Gastrocnemius medialis (tissue), 4 donors: ENCODE measurements around the gene NSRP1. TPM values are rescaled to one million over a fixed set of nuclear protein-coding genes. Genes with fewer than 3 reads are reported as not detected.

Source experiments
- ATAC-seq, 2 donors: fragments of 150-250 bp; one replicate each; pipeline ENCODE4 v1.9.1; 2016
- DNase-seq, 2 donors: peaks; one replicate each; pipeline ENCODE4 v3.0.0-alpha.2; 2019
- H3K27ac ChIP-seq, 4 donors: fragments of 200-600 bp; sonication (generic); 1 replicate in 1 of 4; 2 replicates in 3 of 4; pipeline ENCODE4 v1.5.1; 2016 to 2018; ENCODE audit warnings: mild to moderate bottlenecking in 2 of 4, moderate library complexity in 1 of 4
- H3K27me3 ChIP-seq, 3 donors: fragments of 200-600 bp; sonication (generic) in 2 of 3; 1 replicate in 1 of 3; 2 replicates in 2 of 3; pipeline versions ENCODE4 v1.5.1 to v1.6.0; 2016 to 2019; ENCODE audit warnings: mild to moderate bottlenecking in 1 of 3, moderate library complexity in 1 of 3
- H3K36me3 ChIP-seq, 2 donors: fragments of 200-600 bp; sonication (generic) in 1 of 2; one replicate each; pipeline ENCODE4 v1.5.1; 2017 to 2018
- H3K4me1 ChIP-seq, 2 donors: fragments of 200-600 bp; sonication (generic) in 1 of 2; one replicate each; pipeline ENCODE4 v1.5.1; 2016 to 2017; ENCODE audit warnings: mild to moderate bottlenecking in 2 of 2
- H3K4me3 ChIP-seq, 4 donors: fragments of 200-600 bp; sonication (generic) in 3 of 4; 1 replicate in 1 of 4; 2 replicates in 3 of 4; pipeline ENCODE4 v1.5.1; 2016 to 2019; ENCODE audit warnings: mild to moderate bottlenecking in 2 of 4
- H3K9me3 ChIP-seq, 3 donors: fragments of 200-600 bp; sonication (generic) in 2 of 3; 1 replicate in 1 of 3; 2 replicates in 2 of 3; pipeline ENCODE4 v1.5.1; 2016 to 2019
- POLR2A ChIP-seq, 2 donors: fragments of 450-650 bp; IDR thresholded peaks; one replicate each; pipeline ENCODE4 v1.6.1; 2017; ENCODE audit warnings: antibody characterized with exemption in 2 of 2, mild to moderate bottlenecking in 2 of 2, moderate library complexity in 2 of 2
- in situ Hi-C, 4 donors: fragments of 200-750 bp; cut with MboI; loops; one replicate each; pipeline versions ENCODE4 v1.15.0 to v1.8.0; 2017; ENCODE audit warnings: low sequenced_read_pairs in 4 of 4
- intact Hi-C: fragments of 100-400 bp; cut with DNase I; formaldehyde crosslinking; loops from one replicate; pipeline ENCODE4 v1.15.1; 2023; ENCODE audit warnings: low total_unique reads
- microRNA counts, 2 donors: library from miRNA; unstranded; fragments of <30 nt; microRNA quantifications; one replicate each; lab custom pipeline; 2016
- microRNA-seq, 2 donors: library from miRNA; unstranded; fragments of <30 nt; microRNA quantifications; one replicate each; pipeline ENCODE4, GENCODE V29; 2016; ENCODE audit warnings: borderline replicate concordance in 2 of 2
- total RNA-seq, 4 donors: library from RNA; depleted of rRNA; stranded (reverse); fragments of >200 nt; gene quantifications; one replicate each; pipeline versions ENCODE4 v1.1.0 to v1.2.3, GENCODE V29; 2016
- TF ChIP-seq, protein P1 (sequence below), 5 experiments: fragments of 450-650 bp in 3 of 5; fragments of 200-600 bp in 2 of 5; sonication (generic) in 2 of 5; IDR thresholded peaks in 4 of 5; conservative IDR thresholded peaks in 1 of 5; 1 replicate in 4 of 5; 2 replicates in 1 of 5; pipeline ENCODE4 v1.5.1; 2016 to 2019; ENCODE audit warnings: antibody characterized with exemption in 5 of 5, mild to moderate bottlenecking in 3 of 5, moderate library complexity in 3 of 5

NSRP1 gene
- total RNA-seq, 4 donors from 2014 or later: 7.4 to 13.3 (median 11.0) TPM

DNA sequence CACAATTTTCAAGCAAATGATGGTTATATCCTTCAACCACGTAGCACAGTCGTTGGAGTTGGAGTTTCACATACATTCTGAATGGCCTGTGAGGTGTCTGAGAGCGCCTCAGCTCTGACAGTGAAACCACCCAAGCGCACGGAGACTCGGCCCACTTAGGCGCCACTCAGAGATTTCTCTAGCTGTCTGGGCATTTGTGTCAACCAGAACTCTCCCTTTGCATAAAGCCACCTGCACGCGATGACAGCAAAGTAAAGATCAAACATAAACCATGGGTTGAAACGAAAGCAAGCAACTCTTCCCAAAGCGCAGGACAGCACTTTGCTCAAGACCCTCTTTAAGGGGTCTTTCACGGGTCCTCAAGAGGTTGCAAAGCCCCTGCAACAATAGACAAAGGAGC lies 118.3 kb downstream of the NSRP1 start:
- Histone ChIP-seq H3K27me3 (peaks cover 43 to 58% (median 47%) of the 10 kb centered on the region in 3 donors), H3K36me3 (no peaks in the 10 kb centered on the region), H3K4me3 (peak overlapping the region; percentile 39 to 52 (median 43)), H3K27ac (no peak overlapping the region), H3K4me1 (peaks cover 14% of the 10 kb centered on the region in 2 donors), H3K9me3 (no peaks in the 10 kb centered on the region)
- no peak for DNase-seq
- TF ChIP-seq POLR2A (IDR thresholded peaks at IDR 0.05): no peak
- TF ChIP-seq, protein P1, sequence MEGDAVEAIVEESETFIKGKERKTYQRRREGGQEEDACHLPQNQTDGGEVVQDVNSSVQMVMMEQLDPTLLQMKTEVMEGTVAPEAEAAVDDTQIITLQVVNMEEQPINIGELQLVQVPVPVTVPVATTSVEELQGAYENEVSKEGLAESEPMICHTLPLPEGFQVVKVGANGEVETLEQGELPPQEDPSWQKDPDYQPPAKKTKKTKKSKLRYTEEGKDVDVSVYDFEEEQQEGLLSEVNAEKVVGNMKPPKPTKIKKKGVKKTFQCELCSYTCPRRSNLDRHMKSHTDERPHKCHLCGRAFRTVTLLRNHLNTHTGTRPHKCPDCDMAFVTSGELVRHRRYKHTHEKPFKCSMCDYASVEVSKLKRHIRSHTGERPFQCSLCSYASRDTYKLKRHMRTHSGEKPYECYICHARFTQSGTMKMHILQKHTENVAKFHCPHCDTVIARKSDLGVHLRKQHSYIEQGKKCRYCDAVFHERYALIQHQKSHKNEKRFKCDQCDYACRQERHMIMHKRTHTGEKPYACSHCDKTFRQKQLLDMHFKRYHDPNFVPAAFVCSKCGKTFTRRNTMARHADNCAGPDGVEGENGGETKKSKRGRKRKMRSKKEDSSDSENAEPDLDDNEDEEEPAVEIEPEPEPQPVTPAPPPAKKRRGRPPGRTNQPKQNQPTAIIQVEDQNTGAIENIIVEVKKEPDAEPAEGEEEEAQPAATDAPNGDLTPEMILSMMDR (IDR thresholded peaks at IDR 0.05 in 4 of 5, conservative IDR thresholded peaks at IDR 0.05 in 1 of 5): no peak
- ATAC-seq: no peak
- in situ Hi-C loops: no loop called here
- intact Hi-C loops: loop anchor here (10.0 kb wide), 1 partner anchor 130 kb away; no protein-coding TSS in a partner anchor

DNA sequence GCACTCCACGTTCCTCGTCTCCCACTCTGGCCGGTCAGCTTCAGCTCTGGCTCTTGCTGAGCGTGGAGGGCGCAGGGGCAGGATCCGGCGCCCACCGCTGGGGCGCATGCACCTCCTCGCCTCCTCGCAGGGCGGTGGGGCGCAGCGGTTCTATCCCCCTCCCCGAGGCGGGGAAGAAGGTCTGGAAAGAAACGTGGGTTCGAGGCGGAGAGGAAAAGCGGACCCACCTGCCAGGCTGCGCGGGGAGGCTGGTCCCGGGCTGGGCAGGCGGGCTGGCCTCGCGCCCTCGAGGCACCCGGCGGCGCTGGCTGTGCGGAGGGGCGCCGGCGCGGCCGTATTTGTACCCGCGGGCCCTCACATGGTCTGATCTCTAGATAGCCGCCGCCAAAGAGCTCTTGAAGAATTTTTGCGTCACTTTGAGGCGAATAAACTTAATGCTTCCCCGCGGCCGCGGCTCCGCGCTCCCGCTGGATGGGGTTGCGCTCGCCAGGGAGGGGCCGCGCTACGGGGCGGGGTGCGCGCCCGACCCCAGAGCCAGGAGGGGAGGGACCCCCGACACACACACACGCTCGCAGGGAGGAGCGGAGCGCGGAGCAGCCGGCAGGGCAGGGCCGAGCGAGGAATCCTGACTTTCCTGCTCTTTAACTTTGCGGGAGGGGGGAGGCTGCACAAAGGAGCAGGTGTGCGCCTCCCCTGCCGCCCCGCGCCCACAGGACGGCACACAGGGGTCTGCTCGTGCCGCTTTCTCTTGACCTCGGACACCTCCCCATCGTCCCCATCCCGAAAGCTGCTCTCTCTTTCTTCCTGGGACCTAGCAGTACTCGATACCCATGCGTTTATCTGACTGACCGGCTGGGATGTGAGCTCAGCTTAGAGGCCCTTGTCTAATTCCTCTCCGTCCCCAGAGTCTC lies 119.0 kb downstream of the NSRP1 start, which contains the start of gene SLC6A4:
TSS of gene SLC6A4 (minus strand) at position 312 of the 911 bp plus-strand sequence. CDS start 13,739 bp downstream, outside the sequence.
- intact Hi-C loops: loop anchor here (10.0 kb wide), 1 partner anchor 131 kb away; no protein-coding TSS in a partner anchor
- no peaks in the 10 kb centered on the region for H3K9me3 ChIP-seq
- in situ Hi-C loops: no loop called here
- peaks cover 43 to 58% (median 48%) of the 10 kb centered on the region in 3 donors for H3K27me3 ChIP-seq
- no peak for ATAC-seq
- DNase-seq: no peak
- H3K27ac ChIP-seq: no peak within 1 kb of the TSS
- no peaks in the 10 kb centered on the region for H3K36me3 ChIP-seq
- H3K4me1 ChIP-seq: peaks cover 14% of the 10 kb centered on the region in 2 donors
- TF ChIP-seq, protein P1 (IDR thresholded peaks at IDR 0.05 in 4 of 5, conservative IDR thresholded peaks at IDR 0.05 in 1 of 5): no peak
- TF ChIP-seq POLR2A (IDR thresholded peaks at IDR 0.05): no peak
- H3K4me3 ChIP-seq: peak within 1 kb of the TSS; percentile 39 to 52 (median 43)

MicroRNAs encoded within 50 kb of the gene (microRNA counts, 767-probe panel; counts per million panel counts)
- 356 to 448 counts per million in 2 donors for microRNA hsa-miR-3184-5p (lab: Ali Mortazavi, UCI)
- microRNA hsa-miR-423-3p (lab: Ali Mortazavi, UCI): 356 to 448 counts per million in 2 donors
- microRNA hsa-miR-423-5p (lab: Ali Mortazavi, UCI): 6,235 to 7,291 counts per million in 2 donors

Small RNAs within 50 kb of the gene (microRNA-seq; reads per million reads assigned to microRNA genes)
- gene MIR423: 0 reads per million in 2 donors

Other genes starting within 250 kb of the NSRP1 start
- 100 to 1,000 TPM; 140 to 241 (median 172) TPM for gene SSH2, start 186.6 kb upstream of the NSRP1 start, total RNA-seq
- under 1 TPM in 2 of 4 donors, not detected in 2; 0.04 to 0.36 TPM for gene EFCAB5, start 175.2 kb upstream of the NSRP1 start, total RNA-seq
- under 1 TPM in 2 of 4 donors, not detected in 2; 0.35 to 0.46 TPM for gene SLC6A4, start 118.9 kb downstream of the NSRP1 start, total RNA-seq
- gene BLMH, start 175.1 kb downstream of the NSRP1 start, total RNA-seq: 10 to 100 TPM in 3 of 4 donors, 1 to 10 TPM in 1; 7.4 to 17.7 (median 16.7) TPM
- gene TMIGD1, start 217.2 kb downstream of the NSRP1 start, total RNA-seq: under 1 TPM in 1 of 4 donors, not detected in 3; 0.68 TPM